Measurements from ENCODE around the gene ENOX2.
A peak's percentile ranks its signal among the peaks of the same experiment; 100 is the strongest.

The ENOX2 gene

GRCh38 chrX:130577431-130577830 is 325.6 kb downstream of the ENOX2 start:
- no peak overlapping the region for H3K4ac ChIP-seq (ENCODE audit: low read depth, low read length)
- no peak for DNase-seq
- WGBS (ENCODE audit: extremely low coverage, insufficient coverage, insufficient read length), result no CpG with 5 or more reads among the region's 2 CpGs
- no peak overlapping the region for H3K23ac ChIP-seq (ENCODE audit: low read length)
- H2BK12ac ChIP-seq (ENCODE audit: low read length), result no peak overlapping the region
- no peaks in the 10 kb centered on the region for H3K27me3 ChIP-seq (ENCODE audit: insufficient read depth, low read length)
- no peak overlapping the region for H3K4me2 ChIP-seq (ENCODE audit: low read length)
- no peak overlapping the region for H3K4me3 ChIP-seq (ENCODE audit: low read depth, low read length)
- H2BK5ac ChIP-seq (ENCODE audit: low read depth, low read length, poor library complexity), result no peak overlapping the region
- H2AK5ac ChIP-seq (ENCODE audit: low read length), result no peak overlapping the region
- H4K8ac ChIP-seq (ENCODE audit: low read depth, low read length), result no peak overlapping the region
- H3K79me1 ChIP-seq (ENCODE audit: low read length), result no peaks in the 10 kb centered on the region
- no peak overlapping the region for H3K27ac ChIP-seq (ENCODE audit: low read depth, low read length)
- H2AFZ ChIP-seq (ENCODE audit: insufficient read depth, low read length, poor library complexity), result no peak overlapping the region
- no peaks in the 10 kb centered on the region for H3K36me3 ChIP-seq (ENCODE audit: control insufficient read depth in 1 of 2, insufficient read depth in 2 of 2, low read length in 2 of 2)
- no peaks in the 10 kb centered on the region for H3K79me2 ChIP-seq (ENCODE audit: control insufficient read depth, insufficient read depth, low read length, poor library complexity)
- H3K9me3 ChIP-seq (ENCODE audit: insufficient read depth, low read depth, low read length), result no peaks in the 10 kb centered on the region
- no peak overlapping the region for H3K18ac ChIP-seq (ENCODE audit: low read length)
- H4K12ac ChIP-seq (ENCODE audit: low read depth, low read length), result no peak overlapping the region
- H3K9ac ChIP-seq (ENCODE audit: low read length), result no peak overlapping the region
- H3K4me1 ChIP-seq (ENCODE audit: control insufficient read depth in 1 of 2, insufficient read depth in 2 of 2, low read length in 2 of 2), result no peaks in the 10 kb centered on the region
- H2BK120ac ChIP-seq (ENCODE audit: insufficient read depth, low read length, poor library complexity), result no peak overlapping the region
- no peak overlapping the region for H4K91ac ChIP-seq (ENCODE audit: low read depth, low read length)
- no peak overlapping the region for H3K14ac ChIP-seq (ENCODE audit: low read length)

GRCh38 chrX:130575831-130576389 is 327.1 kb downstream of the ENOX2 start:
- Histone ChIP-seq H3K23ac (ENCODE audit: low read length) (no peak overlapping the region), H4K8ac (ENCODE audit: low read depth, low read length) (no peak overlapping the region), H2BK5ac (ENCODE audit: low read depth, low read length, poor library complexity) (no peak overlapping the region), H3K4me3 (ENCODE audit: low read depth, low read length) (no peak overlapping the region), H3K4me1 (ENCODE audit: control insufficient read depth in 1 of 2, insufficient read depth in 2 of 2, low read length in 2 of 2) (no peaks in the 10 kb centered on the region), H3K27ac (ENCODE audit: low read depth, low read length) (no peak overlapping the region), H3K27me3 (ENCODE audit: insufficient read depth, low read length) (no peaks in the 10 kb centered on the region), H3K9me3 (ENCODE audit: insufficient read depth, low read depth, low read length) (no peaks in the 10 kb centered on the region), H2BK12ac (ENCODE audit: low read length) (no peak overlapping the region), H3K36me3 (ENCODE audit: control insufficient read depth in 1 of 2, insufficient read depth in 2 of 2, low read length in 2 of 2) (no peaks in the 10 kb centered on the region), H3K4me2 (ENCODE audit: low read length) (no peak overlapping the region), H2AK5ac (ENCODE audit: low read length) (no peak overlapping the region), H4K91ac (ENCODE audit: low read depth, low read length) (no peak overlapping the region), H3K9ac (ENCODE audit: low read length) (no peak overlapping the region), H4K12ac (ENCODE audit: low read depth, low read length) (no peak overlapping the region), H3K18ac (ENCODE audit: low read length) (no peak overlapping the region), H3K14ac (ENCODE audit: low read length) (no peak overlapping the region), H2BK120ac (ENCODE audit: insufficient read depth, low read length, poor library complexity) (no peak overlapping the region), H3K79me1 (ENCODE audit: low read length) (no peaks in the 10 kb centered on the region), H2AFZ (ENCODE audit: insufficient read depth, low read length, poor library complexity) (no peak overlapping the region), H3K79me2 (ENCODE audit: control insufficient read depth, insufficient read depth, low read length, poor library complexity) (no peaks in the 10 kb centered on the region), H3K4ac (ENCODE audit: low read depth, low read length) (no peak overlapping the region)
- peak in 1 of 2 donors; percentile 42 for DNase-seq
- WGBS (ENCODE audit: extremely low coverage, insufficient coverage, insufficient read length), result no CpG with 5 or more reads among the region's 6 CpGs

Data from trophoblast cell (in vitro differentiated cells and primary cell).